OCI-LY3 (cell line): ENCODE data around the gene TRAPPC12.
A peak's percentile ranks its signal among the peaks of the same experiment; 100 is the strongest.
"Not testable (repeated sequence)": the region's sequence is repeated elsewhere in the genome, so short reads cannot be mapped to it uniquely, and the experiment has no call there.

Experiments used
- H2AFZ ChIP-seq: fragments of 200-600, 300-600 bp; shearing (Covaris generic); 2 replicates; pipeline ENCODE4 v1.6.0; 2014; ENCODE audit warnings: antibody characterized with exemption, low read depth, low read length
- H3K27ac ChIP-seq: fragments of 200-600, 300-600 bp; sonication (generic); 2 replicates; pipeline ENCODE4 v1.5.1; 2014; ENCODE audit warnings: mild to moderate bottlenecking, low read length, moderate library complexity, mixed read lengths
- H3K27me3 ChIP-seq: fragments of 200-600, 300-600 bp; sonication (generic); 2 replicates; pipeline ENCODE4 v1.6.1; 2014; ENCODE audit warnings: low read depth, low read length, mixed read lengths
- H3K36me3 ChIP-seq: fragments of 200-600, 300-600 bp; sonication (generic); replicated peaks from 2 replicates; pipeline ENCODE3; 2014; ENCODE audit warnings: low read depth, low read length, mixed read lengths
- H3K4me1 ChIP-seq: fragments of 300-600, 200-600 bp; sonication (generic); 2 replicates; pipeline ENCODE4 v1.6.1; 2014; ENCODE audit warnings: low read length, mixed read lengths
- H3K4me2 ChIP-seq: fragments of 200-600, 300-600 bp; sonication (generic); 2 replicates; pipeline ENCODE4 v1.6.1; 2014; ENCODE audit warnings: low read length, mixed read lengths
- H3K4me3 ChIP-seq: fragments of 300-600, 200-600 bp; sonication (generic); 2 replicates; pipeline ENCODE4 v1.5.1; 2014; ENCODE audit warnings: antibody characterized with exemption, mild to moderate bottlenecking, low read length, moderate library complexity
- H3K79me2 ChIP-seq: fragments of 300-600, 200-600 bp; shearing (Covaris generic); 2 replicates; pipeline ENCODE4 v1.6.1; 2014; ENCODE audit warnings: mild to moderate bottlenecking, low read length, mixed read lengths
- H3K9ac ChIP-seq: fragments of 300-600, 200-600 bp; shearing (Covaris generic); 2 replicates; pipeline ENCODE4 v1.6.0; 2014; ENCODE audit warnings: mild to moderate bottlenecking, low read length, moderate library complexity
- H3K9me3 ChIP-seq: fragments of 200-600, 300-600 bp; shearing (Covaris generic); 2 replicates; pipeline ENCODE4 v1.6.1; 2014; ENCODE audit warnings: low read length, mixed read lengths; ENCODE audit not compliant: insufficient read depth
- H4K20me1 ChIP-seq: fragments of 200-600, 300-600 bp; sonication (generic); 2 replicates; pipeline ENCODE4 v1.6.1; 2016; ENCODE audit warnings: low read length, mixed read lengths; ENCODE audit not compliant: insufficient read depth
- CTCF ChIP-seq: fragments of 200-600, 300-600 bp; sonication (generic); IDR thresholded peaks from 2 replicates; pipeline ENCODE4 v1.5.1; 2014; ENCODE audit warnings: antibody characterized with exemption, low read length, low read depth
- EZH2phosphoT487 ChIP-seq: fragments of 200-600 bp; shearing (Covaris generic); IDR thresholded peaks from 2 replicates; pipeline ENCODE4 v1.6.1; 2018; ENCODE audit warnings: antibody characterized with exemption, mixed run types, low read depth

The TRAPPC12 gene

GRCh38 chr2:3513026-3513810 is 133.7 kb downstream of the TRAPPC12 start:
- H4K20me1 ChIP-seq: peaks cover 5% of the 10 kb centered on the region
- peaks cover 5% of the 10 kb centered on the region for H3K4me1 ChIP-seq
- no peak overlapping the region for H3K27ac ChIP-seq
- H3K4me3 ChIP-seq: no peak overlapping the region
- no peak overlapping the region for H3K9ac ChIP-seq
- no peak overlapping the region for H2AFZ ChIP-seq
- no peak overlapping the region for H3K4me2 ChIP-seq
- no peaks in the 10 kb centered on the region for H3K9me3 ChIP-seq
- no peaks in the 10 kb centered on the region for H3K27me3 ChIP-seq
- peaks cover 36% of the 10 kb centered on the region for H3K79me2 ChIP-seq
- H3K36me3 ChIP-seq: peaks cover 33% of the 10 kb centered on the region
- TF ChIP-seq CTCF: no peak

GRCh38 chr2:3515438-3515837 is 135.9 kb downstream of the TRAPPC12 start:
- H3K27me3 ChIP-seq, H3K4me3 ChIP-seq, H3K9ac ChIP-seq, H2AFZ ChIP-seq, H3K4me1 ChIP-seq, H4K20me1 ChIP-seq, H3K9me3 ChIP-seq, H3K27ac ChIP-seq, H3K4me2 ChIP-seq: not testable (repeated sequence)
- peaks cover 42% of the 10 kb centered on the region for H3K79me2 ChIP-seq
- peaks cover 30% of the 10 kb centered on the region for H3K36me3 ChIP-seq

- peaks cover 14% of the 10 kb centered on the region for H3K4me1 ChIP-seq
- H3K4me3 ChIP-seq: no peak overlapping the region
- H3K4me2 ChIP-seq: no peak overlapping the region
- peaks cover 27% of the 10 kb centered on the region for H3K36me3 ChIP-seq
- H3K9me3 ChIP-seq: no peaks in the 10 kb centered on the region
- no peaks in the 10 kb centered on the region for H3K27me3 ChIP-seq
- peaks cover 6% of the 10 kb centered on the region for H4K20me1 ChIP-seq
- no peak overlapping the region for H2AFZ ChIP-seq
- H3K79me2 ChIP-seq: peaks cover 49% of the 10 kb centered on the region
- no peak overlapping the region for H3K27ac ChIP-seq
- no peak overlapping the region for H3K9ac ChIP-seq
- TF ChIP-seq CTCF (no peak), EZH2phosphoT487 (no peak)
These were observed 137.3 kb downstream of the TRAPPC12 start for GRCh38 chr2:3516831-3517230.

GRCh38 chr2:3517948-3518495 is 138.5 kb downstream of the TRAPPC12 start:
- TF ChIP-seq EZH2phosphoT487 (no peak), CTCF (no peak)
- H3K79me2 ChIP-seq: peaks cover 49% of the 10 kb centered on the region
- H3K4me3 ChIP-seq: peak overlapping the region; percentile 95
- peaks cover 6% of the 10 kb centered on the region for H4K20me1 ChIP-seq
- peaks cover 14% of the 10 kb centered on the region for H3K4me1 ChIP-seq
- peak overlapping the region; percentile 63 for H3K27ac ChIP-seq
- peak overlapping the region; percentile 99 for H3K4me2 ChIP-seq
- no peaks in the 10 kb centered on the region for H3K9me3 ChIP-seq
- H3K27me3 ChIP-seq: no peaks in the 10 kb centered on the region
- H2AFZ ChIP-seq: peak overlapping the region; percentile 56; the same call in 1 of the 2 replicates
- H3K36me3 ChIP-seq: peaks cover 16% of the 10 kb centered on the region
- peak overlapping the region; percentile 94 for H3K9ac ChIP-seq
